CD4-positive, CD25-positive, alpha-beta regulatory T cell (primary cell): ENCODE results near the gene NPEPL1. TPM values are rescaled to one million over a fixed set of nuclear protein-coding genes. Genes with fewer than 3 reads are reported as not detected.
"Not testable (repeated sequence)": the region's sequence is repeated elsewhere in the genome, so short reads cannot be mapped to it uniquely, and the experiment has no call there.

Experiments used
- ATAC-seq, 2 donors: fragments of 150-1000 bp; cut with Tn5 transposase; one replicate each; pipeline ENCODE4 v1.10.0; 2021; ENCODE audit warnings: low read depth in 2 of 2, moderate number of reproducible peaks in 2 of 2, moderate library complexity in 1 of 2
- DNase-seq, 3 donors: peaks; one replicate each; pipeline versions ENCODE4 v3.0.0 to v3.0.0-alpha.2; 2012 to 2022; ENCODE audit warnings: mixed read lengths in 1 of 3
- H3K27ac ChIP-seq: one replicate; pipeline ENCODE4 v1.7.0; 2013; ENCODE audit warnings: mild to moderate bottlenecking, low read length; ENCODE audit not compliant: insufficient read depth, poor library complexity, severe bottlenecking
- H3K27me3 ChIP-seq: one replicate; pipeline ENCODE4 v1.7.0; 2013; ENCODE audit warnings: low read length; ENCODE audit not compliant: control insufficient read depth, insufficient read depth
- H3K36me3 ChIP-seq: one replicate; pipeline ENCODE4 v1.7.0; 2013; ENCODE audit warnings: mild to moderate bottlenecking, low read length, moderate library complexity; ENCODE audit not compliant: control insufficient read depth, insufficient read depth
- H3K4me1 ChIP-seq: 2 replicates; pipeline ENCODE4 v1.7.0; 2013; ENCODE audit warnings: mild to moderate bottlenecking, low read length; ENCODE audit not compliant: insufficient read depth, control insufficient read depth, poor library complexity, severe bottlenecking
- H3K4me3 ChIP-seq: one replicate; pipeline ENCODE4 v1.7.0; 2013; ENCODE audit warnings: low read depth, mild to moderate bottlenecking, low read length, moderate library complexity
- H3K9me3 ChIP-seq, 2 experiments: 1 replicate in 1 of 2; 2 replicates in 1 of 2; pipeline ENCODE4 v1.7.0; 2013; ENCODE audit warnings: low read length in 2 of 2, mild to moderate bottlenecking in 1 of 2, moderate library complexity in 1 of 2; ENCODE audit not compliant: control insufficient read depth in 2 of 2
- H3K27ac Mint-ChIP-seq, 3 donors: one replicate each; pipeline ENCODE4 v1.8.0; 2020 to 2022; ENCODE audit warnings: mild to moderate bottlenecking in 3 of 3, mixed read lengths in 3 of 3, moderate library complexity in 2 of 3
- H3K27me3 Mint-ChIP-seq: one replicate; pipeline ENCODE4 v1.8.0; 2022; ENCODE audit warnings: mild to moderate bottlenecking, mixed read lengths
- H3K36me3 Mint-ChIP-seq: one replicate; pipeline ENCODE4 v1.8.0; 2020; ENCODE audit warnings: mixed read lengths
- H3K4me1 Mint-ChIP-seq, 4 donors: one replicate each; pipeline ENCODE4 v1.8.0; 2020 to 2022; ENCODE audit warnings: mixed read lengths in 4 of 4, mild to moderate bottlenecking in 1 of 4
- H3K4me3 Mint-ChIP-seq, 4 donors: one replicate each; pipeline ENCODE4 v1.8.0; 2020 to 2022; ENCODE audit warnings: mild to moderate bottlenecking in 4 of 4, mixed read lengths in 4 of 4, moderate library complexity in 3 of 4
- H3K9me3 Mint-ChIP-seq, 7 donors: one replicate each; pipeline ENCODE4 v1.8.0; 2020 to 2022; ENCODE audit warnings: mixed read lengths in 7 of 7, mild to moderate bottlenecking in 3 of 7, moderate library complexity in 2 of 7
- polyA plus RNA-seq, 4 donors: library from polyadenylated mRNA; unstranded; fragments of 300-500 nt; fragmentation: Illumina TruSeq; gene quantifications; one replicate each; pipeline ENCODE4 v1.2.3, GENCODE V29; 2021
- total RNA-seq: library from RNA; stranded (reverse); gene quantifications from one replicate; pipeline ENCODE4 v1.2.3, GENCODE V29; 2022

NPEPL1 gene
- total and polyA plus RNA-seq, 5 donors from 2014 or later: 7.7 to 62.2 (median 8.3) TPM

DNA sequence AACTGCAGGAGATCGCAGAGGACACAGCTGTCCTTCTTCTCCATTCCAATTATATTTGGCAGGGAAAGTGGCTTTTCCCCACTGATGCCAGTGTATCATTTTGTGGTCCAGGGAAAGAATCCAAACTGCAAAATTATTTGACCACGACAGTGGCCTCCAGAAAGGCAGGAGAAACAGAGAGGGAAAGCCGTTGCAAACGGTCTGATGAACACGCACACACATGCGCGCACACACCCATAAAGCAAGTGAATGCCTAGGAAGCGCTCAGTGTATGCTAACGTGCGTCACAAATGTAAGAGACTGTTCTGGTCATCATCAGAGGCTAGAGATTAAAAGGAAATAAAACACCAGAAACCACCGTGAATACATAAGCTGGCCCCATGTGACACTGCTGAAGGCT, 54.0 kb downstream of the NPEPL1 start:
- Histone ChIP-seq H3K4me3 (no peak overlapping the region), H3K36me3 (no peaks in the 10 kb centered on the region), H3K9me3 (no peaks in the 10 kb centered on the region), H3K4me1 (no peaks in the 10 kb centered on the region), H3K27me3 (peaks cover 1% of the 10 kb centered on the region), H3K27ac (no peak overlapping the region)
- no peaks in the 10 kb centered on the region for H3K4me1 Mint-ChIP-seq
- no peaks in the 10 kb centered on the region for H3K36me3 Mint-ChIP-seq
- DNase-seq (no peak), ATAC-seq (no peak)
- H3K27ac Mint-ChIP-seq: no peak overlapping the region
- no peak overlapping the region for H3K4me3 Mint-ChIP-seq
- H3K27me3 Mint-ChIP-seq: peaks cover 15% of the 10 kb centered on the region
- peaks cover 0 to 2% (median 0%) of the 10 kb centered on the region in 7 donors for H3K9me3 Mint-ChIP-seq

DNA sequence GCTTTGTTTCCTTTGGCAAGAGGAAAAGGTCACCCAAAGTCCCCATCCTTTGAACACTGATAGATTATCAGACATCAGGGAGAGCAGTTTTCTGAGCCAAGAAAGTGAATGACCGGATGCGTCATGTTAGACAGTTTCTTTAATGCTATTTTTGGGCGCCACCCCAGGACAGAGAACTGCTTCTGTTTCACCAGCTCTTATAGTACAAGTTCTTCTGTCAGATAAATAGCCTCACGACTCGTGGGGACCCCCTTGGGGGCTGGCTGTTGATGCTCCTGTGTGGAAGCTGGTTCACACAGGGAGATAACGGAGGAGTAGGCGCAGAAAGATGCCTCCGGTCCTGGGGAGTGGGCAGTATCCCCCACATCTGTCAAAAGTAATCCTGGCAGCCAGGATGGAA, 54.6 kb downstream of the NPEPL1 start:
- Mint-ChIP-seq H3K9me3 (peaks cover 0 to 2% (median 0%) of the 10 kb centered on the region in 7 donors), H3K4me1 (no peaks in the 10 kb centered on the region), H3K27me3 (peaks cover 16% of the 10 kb centered on the region), H3K27ac (no peak overlapping the region), H3K4me3 (no peak overlapping the region), H3K36me3 (no peaks in the 10 kb centered on the region)
- Histone ChIP-seq H3K27ac (no peak overlapping the region), H3K36me3 (no peaks in the 10 kb centered on the region), H3K4me1 (no peaks in the 10 kb centered on the region), H3K27me3 (peaks cover 1% of the 10 kb centered on the region), H3K4me3 (no peak overlapping the region), H3K9me3 (no peaks in the 10 kb centered on the region)
- DNase-seq: no peak
- ATAC-seq: no peak

DNA sequence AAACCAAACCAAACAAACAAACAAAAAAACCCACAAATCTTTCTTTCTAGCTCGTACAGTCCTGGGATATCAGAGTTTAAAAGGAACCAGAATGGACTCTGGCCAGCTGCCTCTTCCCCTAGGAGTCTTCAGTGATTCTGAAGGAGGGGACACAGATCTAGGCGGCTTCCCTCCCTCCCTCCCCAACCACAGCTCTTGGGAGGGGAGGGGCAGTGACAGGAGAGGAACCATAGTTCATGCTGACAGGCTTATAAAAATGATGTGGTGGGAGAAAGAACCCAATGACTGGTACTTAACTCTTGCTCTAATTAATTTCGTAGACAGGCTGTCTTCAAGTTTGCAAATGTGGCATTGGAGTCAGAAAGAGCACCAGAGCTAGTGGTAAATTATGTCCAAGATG, 56.0 kb downstream of the NPEPL1 start:
- H3K4me3 Mint-ChIP-seq: no peak overlapping the region
- H3K36me3 ChIP-seq: no peaks in the 10 kb centered on the region
- H3K4me1 Mint-ChIP-seq: no peaks in the 10 kb centered on the region
- no peaks in the 10 kb centered on the region for H3K4me1 ChIP-seq
- DNase-seq (no peak), ATAC-seq (no peak)
- H3K27ac ChIP-seq: no peak overlapping the region
- peaks cover 0 to 2% (median 0%) of the 10 kb centered on the region in 7 donors for H3K9me3 Mint-ChIP-seq
- H3K4me3 ChIP-seq: no peak overlapping the region
- no peak overlapping the region for H3K27ac Mint-ChIP-seq
- H3K27me3 ChIP-seq: peaks cover 1% of the 10 kb centered on the region
- peaks cover 13% of the 10 kb centered on the region for H3K27me3 Mint-ChIP-seq
- H3K36me3 Mint-ChIP-seq: no peaks in the 10 kb centered on the region
- H3K9me3 ChIP-seq: no peaks in the 10 kb centered on the region

DNA sequence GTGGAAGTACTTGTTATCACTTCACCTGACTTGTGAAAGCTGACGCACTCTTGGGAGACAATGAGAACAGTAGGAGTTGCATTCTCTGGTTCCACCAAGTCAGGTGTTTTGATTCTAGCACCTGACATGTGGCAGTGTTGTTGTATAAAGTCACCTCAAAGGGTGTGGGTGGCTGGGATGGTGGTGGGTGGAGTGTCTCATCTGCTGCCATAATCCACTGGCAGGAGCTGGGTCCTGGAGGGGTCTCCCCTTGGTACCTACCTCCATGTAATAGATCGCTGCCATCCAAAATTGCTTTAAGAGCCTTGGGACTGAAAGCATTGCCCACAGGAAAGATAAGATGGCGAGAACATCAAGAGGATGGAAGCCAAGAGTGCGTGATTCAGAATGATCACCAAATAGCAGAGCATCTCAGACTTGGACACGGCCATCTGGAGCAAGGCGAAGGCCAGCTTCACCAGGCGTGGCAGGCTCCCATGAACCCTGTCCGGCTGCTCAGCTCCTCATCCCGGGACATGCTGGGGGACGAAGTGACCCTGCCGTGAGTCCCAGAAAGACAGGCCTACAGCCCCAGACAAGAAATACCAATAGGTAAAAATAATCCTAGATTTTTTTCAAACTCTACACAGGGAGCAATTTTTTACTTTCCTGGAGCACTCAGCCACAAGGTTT, 56.6 kb downstream of the NPEPL1 start:
- Histone ChIP-seq H3K4me1 (no peaks in the 10 kb centered on the region), H3K27me3 (no peaks in the 10 kb centered on the region), H3K36me3 (no peaks in the 10 kb centered on the region), H3K27ac (no peak overlapping the region), H3K4me3 (no peak overlapping the region), H3K9me3 (no peaks in the 10 kb centered on the region)
- Mint-ChIP-seq H3K27me3 (peaks cover 12% of the 10 kb centered on the region), H3K4me1 (no peaks in the 10 kb centered on the region), H3K36me3 (no peaks in the 10 kb centered on the region), H3K4me3 (no peak overlapping the region), H3K9me3 (peaks cover 0 to 2% (median 0%) of the 10 kb centered on the region in 7 donors), H3K27ac (no peak overlapping the region)
- no peak for DNase-seq
- ATAC-seq: no peak

DNA sequence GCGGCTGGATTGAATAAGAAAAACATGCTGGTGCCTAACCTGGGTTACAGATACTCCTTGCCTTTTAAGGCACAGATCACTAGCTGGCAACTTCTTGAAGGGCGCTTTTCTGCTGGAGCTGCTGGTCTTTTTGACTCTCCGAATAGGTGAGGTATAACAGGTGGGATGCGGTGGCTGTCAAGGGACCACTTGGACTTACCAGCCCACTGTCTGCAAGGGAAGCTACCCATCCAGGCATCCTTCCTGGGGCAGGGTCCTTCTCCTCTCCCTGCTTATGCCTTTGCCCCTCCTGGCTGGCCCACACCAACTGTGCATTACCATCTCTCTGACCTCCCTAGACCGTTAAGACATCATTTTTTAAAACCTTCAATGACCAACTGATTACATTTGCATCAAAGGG, 57.4 kb downstream of the NPEPL1 start:
- Histone ChIP-seq H3K36me3 (no peaks in the 10 kb centered on the region), H3K27ac (no peak overlapping the region), H3K4me1 (no peaks in the 10 kb centered on the region), H3K27me3 (no peaks in the 10 kb centered on the region), H3K4me3 (no peak overlapping the region), H3K9me3 (no peaks in the 10 kb centered on the region)
- peaks cover 12% of the 10 kb centered on the region for H3K27me3 Mint-ChIP-seq
- H3K36me3 Mint-ChIP-seq: no peaks in the 10 kb centered on the region
- H3K27ac Mint-ChIP-seq: no peak overlapping the region
- H3K9me3 Mint-ChIP-seq: peaks cover 0 to 2% (median 0%) of the 10 kb centered on the region in 7 donors
- DNase-seq: no peak
- H3K4me1 Mint-ChIP-seq: no peaks in the 10 kb centered on the region
- ATAC-seq: no peak
- no peak overlapping the region for H3K4me3 Mint-ChIP-seq

DNA sequence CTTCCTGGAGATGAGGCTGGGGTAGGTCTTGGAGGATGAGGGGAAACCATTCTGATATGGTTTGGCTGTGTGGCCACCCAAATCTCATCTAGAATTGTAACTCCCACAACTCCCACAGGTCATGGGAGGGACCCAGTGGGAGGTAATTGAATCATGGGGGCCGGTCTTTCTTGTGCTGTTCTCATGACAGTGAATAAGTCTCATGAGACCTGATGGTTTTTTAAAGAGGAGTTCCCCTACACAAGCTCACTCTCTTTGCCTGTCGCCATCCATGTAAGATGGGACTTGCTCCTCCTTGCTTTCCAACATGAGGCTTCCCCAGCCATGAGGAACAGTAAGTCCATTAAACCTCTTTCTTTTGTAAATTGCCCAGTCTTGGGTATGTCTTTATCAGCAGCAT, 58.1 kb downstream of the NPEPL1 start:
- H3K4me1 ChIP-seq, H3K4me3 ChIP-seq, H3K36me3 Mint-ChIP-seq, H3K4me1 Mint-ChIP-seq, H3K9me3 ChIP-seq, H3K27me3 ChIP-seq, H3K27ac ChIP-seq, H3K9me3 Mint-ChIP-seq, H3K36me3 ChIP-seq, ATAC-seq, DNase-seq, H3K4me3 Mint-ChIP-seq: not testable (repeated sequence)
- Mint-ChIP-seq H3K27me3 (peaks cover 12% of the 10 kb centered on the region), H3K27ac (peak overlapping the region in 1 of 3 donors; percentile 16)

DNA sequence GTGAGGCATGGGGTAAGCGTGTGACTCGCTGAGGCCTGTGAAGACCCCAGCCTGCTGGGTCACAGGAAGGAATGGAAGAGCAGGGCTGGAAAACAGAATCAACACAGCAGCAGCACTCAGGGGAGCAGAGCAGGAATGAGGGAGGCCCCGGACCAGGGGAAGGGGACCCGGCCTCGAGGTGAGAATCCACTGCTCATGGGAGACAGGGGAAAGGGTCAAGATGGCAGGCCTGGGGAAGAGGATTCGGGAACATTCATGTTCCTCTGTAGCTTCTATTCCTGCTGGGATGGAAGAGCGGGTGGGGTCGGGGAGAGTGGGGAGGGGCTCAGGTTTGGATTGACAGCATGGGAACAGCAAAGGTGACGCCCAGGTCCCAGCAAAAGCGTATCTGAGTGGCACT, 59.4 kb downstream of the NPEPL1 start:
- H3K27me3 ChIP-seq: no peaks in the 10 kb centered on the region
- Mint-ChIP-seq H3K4me1 (no peaks in the 10 kb centered on the region), H3K4me3 (no peak overlapping the region), H3K9me3 (peaks cover 0 to 2% (median 0%) of the 10 kb centered on the region in 7 donors), H3K36me3 (no peaks in the 10 kb centered on the region), H3K27me3 (peaks cover 17% of the 10 kb centered on the region), H3K27ac (no peak overlapping the region)
- DNase-seq: no peak
- no peaks in the 10 kb centered on the region for H3K9me3 ChIP-seq
- no peak overlapping the region for H3K4me3 ChIP-seq
- H3K4me1 ChIP-seq: no peaks in the 10 kb centered on the region
- ATAC-seq: no peak
- H3K36me3 ChIP-seq: no peaks in the 10 kb centered on the region
- no peak overlapping the region for H3K27ac ChIP-seq

DNA sequence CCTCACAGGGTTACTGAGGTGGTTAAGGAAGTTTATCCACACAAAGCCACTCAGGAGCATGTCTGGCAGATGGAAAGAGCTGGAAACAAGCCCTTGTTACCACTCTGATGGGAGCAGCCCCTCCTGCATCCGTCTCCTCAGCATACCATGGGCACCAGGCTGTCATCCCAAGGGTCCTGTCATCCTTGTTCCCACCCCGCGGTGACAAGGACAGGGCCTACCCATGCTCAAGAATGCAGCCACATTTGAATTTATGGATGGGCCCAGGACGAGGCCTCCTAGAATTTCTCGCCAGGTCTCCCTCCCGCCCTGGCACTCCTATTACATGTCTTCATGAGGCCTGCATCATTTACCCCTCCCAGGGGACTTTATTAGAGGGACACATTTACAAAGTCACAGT, 60.0 kb downstream of the NPEPL1 start:
- Mint-ChIP-seq H3K4me3 (no peak overlapping the region), H3K36me3 (no peaks in the 10 kb centered on the region), H3K9me3 (peaks cover 0 to 2% (median 0%) of the 10 kb centered on the region in 7 donors), H3K27ac (no peak overlapping the region), H3K4me1 (no peaks in the 10 kb centered on the region), H3K27me3 (peaks cover 17% of the 10 kb centered on the region)
- H3K36me3 ChIP-seq: no peaks in the 10 kb centered on the region
- no peak overlapping the region for H3K4me3 ChIP-seq
- H3K4me1 ChIP-seq: no peaks in the 10 kb centered on the region
- no peak for DNase-seq
- no peak for ATAC-seq
- H3K27ac ChIP-seq: no peak overlapping the region
- no peaks in the 10 kb centered on the region for H3K9me3 ChIP-seq
- H3K27me3 ChIP-seq: no peaks in the 10 kb centered on the region
